ENCODE results near the gene THUMPD1. TPM values are rescaled to one million over a fixed set of nuclear protein-coding genes. Genes with fewer than 3 reads are reported as not detected.
"Not testable (repeated sequence)": the region's sequence is repeated elsewhere in the genome, so short reads cannot be mapped to it uniquely, and the experiment has no call there.

Gene THUMPD1
- total RNA-seq, 1 donor from 2014 or later = 88.6 TPM

- DNase-seq (ENCODE audit: low read depth) = peak; percentile 15
These were observed 5.6 kb upstream of the THUMPD1 start for GRCh38 chr16:20747030-20747816.

GRCh38 chr16:20746461-20746860 lies 4.8 kb upstream of the THUMPD1 start:
- no peak for DNase-seq (ENCODE audit: low read depth)

GRCh38 chr16:20744922-20745440 lies 3.4 kb upstream of the THUMPD1 start:
- DNase-seq (ENCODE audit: low read depth) = no peak

- no peak for DNase-seq (ENCODE audit: low read depth)
These were observed 2.0 kb upstream of the THUMPD1 start for GRCh38 chr16:20743591-20743990.

- DNase-seq (ENCODE audit: low read depth) = peak; percentile 56
These were observed 607 bp downstream of the THUMPD1 start for GRCh38 chr16:20740901-20741521.

GRCh38 chr16:20740007-20740883 lies 1.4 kb downstream of the THUMPD1 start:
- peak; percentile 39 for DNase-seq (ENCODE audit: low read depth)

GRCh38 chr16:20735490-20735889 lies 6.1 kb downstream of the THUMPD1 start:
- DNase-seq (ENCODE audit: low read depth) = no peak

GRCh38 chr16:20734782-20735181 lies 6.8 kb downstream of the THUMPD1 start:
- DNase-seq (ENCODE audit: low read depth) = no peak

GRCh38 chr16:20734056-20734455 lies 7.6 kb downstream of the THUMPD1 start:
- no peak for DNase-seq (ENCODE audit: low read depth)

- no peak for DNase-seq (ENCODE audit: low read depth)
These were observed 12.5 kb downstream of the THUMPD1 start for GRCh38 chr16:20729141-20729540.

- no peak for DNase-seq (ENCODE audit: low read depth)
These were observed 14.4 kb downstream of the THUMPD1 start for GRCh38 chr16:20727181-20727580.

GRCh38 chr16:20726661-20727060 lies 15.0 kb downstream of the THUMPD1 start:
- DNase-seq (ENCODE audit: low read depth) = no peak

GRCh38 chr16:20720251-20720650 lies 21.4 kb downstream of the THUMPD1 start:
- no peak for DNase-seq (ENCODE audit: low read depth)

- not testable (repeated sequence) for DNase-seq (ENCODE audit: low read depth)
These were observed 23.9 kb downstream of the THUMPD1 start for GRCh38 chr16:20717718-20718117.

GRCh38 chr16:20711277-20711911 lies 30.2 kb downstream of the THUMPD1 start:
- no peak for DNase-seq (ENCODE audit: low read depth)

GRCh38 chr16:20708129-20708528 lies 33.5 kb downstream of the THUMPD1 start:
- DNase-seq (ENCODE audit: low read depth) = peak; percentile 52

GRCh38 chr16:20707461-20707860 lies 34.2 kb downstream of the THUMPD1 start:
- peak; percentile 60 for DNase-seq (ENCODE audit: low read depth)

GRCh38 chr16:20705972-20706371 lies 35.6 kb downstream of the THUMPD1 start:
- DNase-seq (ENCODE audit: low read depth) = not testable (repeated sequence)

GRCh38 chr16:20704281-20704680 lies 37.3 kb downstream of the THUMPD1 start:
- DNase-seq (ENCODE audit: low read depth) = peak; percentile 27

GRCh38 chr16:20701692-20702091 lies 39.9 kb downstream of the THUMPD1 start:
- not testable (repeated sequence) for DNase-seq (ENCODE audit: low read depth)

GRCh38 chr16:20696618-20697017 lies 45.0 kb downstream of the THUMPD1 start:
- DNase-seq (ENCODE audit: low read depth) = no peak

GRCh38 chr16:20695024-20695423 lies 46.6 kb downstream of the THUMPD1 start:
- DNase-seq (ENCODE audit: low read depth) = peak; percentile 58

All from renal cortical epithelial cell (primary cell).